GM19043 (cell line): ENCODE results near the gene CRYZ.
"Not testable (repeated sequence)": the region's sequence is repeated elsewhere in the genome, so short reads cannot be mapped to it uniquely, and the experiment has no call there.

ENCODE experiments used
- ATAC-seq: cut with Tn5 transposase; IDR thresholded peaks from one replicate; pipeline ENCODE4 v1.9.1; 2021; ENCODE audit warnings: low read depth; ENCODE audit not compliant: unreplicated experiment

CRYZ gene

GRCh38 chr1:74686928-74687327 lies 45.9 kb downstream of the CRYZ start:
- ATAC-seq: no peak

GRCh38 chr1:74684301-74684700 lies 48.5 kb downstream of the CRYZ start:
- no peak for ATAC-seq

DNA sequence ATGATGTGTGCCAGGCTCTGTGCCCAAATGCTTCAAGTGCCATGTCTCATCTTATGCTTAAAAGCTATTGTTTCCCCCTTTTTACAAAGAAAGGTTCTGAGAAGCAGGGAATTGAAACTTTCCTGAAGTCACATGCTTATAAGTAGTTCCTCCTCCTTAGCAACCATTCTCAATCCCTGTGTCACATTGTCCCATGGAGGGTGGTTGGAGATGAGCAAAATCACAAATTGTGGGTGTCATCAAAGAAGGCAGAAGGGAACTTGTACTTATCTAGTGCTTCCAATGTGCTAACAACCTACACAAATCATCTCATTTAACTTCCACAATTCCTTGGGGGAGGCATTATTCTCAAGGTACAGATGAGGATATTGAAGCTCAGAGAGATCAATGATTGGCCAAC lies 49.2 kb downstream of the CRYZ start:
- ATAC-seq: no peak

DNA sequence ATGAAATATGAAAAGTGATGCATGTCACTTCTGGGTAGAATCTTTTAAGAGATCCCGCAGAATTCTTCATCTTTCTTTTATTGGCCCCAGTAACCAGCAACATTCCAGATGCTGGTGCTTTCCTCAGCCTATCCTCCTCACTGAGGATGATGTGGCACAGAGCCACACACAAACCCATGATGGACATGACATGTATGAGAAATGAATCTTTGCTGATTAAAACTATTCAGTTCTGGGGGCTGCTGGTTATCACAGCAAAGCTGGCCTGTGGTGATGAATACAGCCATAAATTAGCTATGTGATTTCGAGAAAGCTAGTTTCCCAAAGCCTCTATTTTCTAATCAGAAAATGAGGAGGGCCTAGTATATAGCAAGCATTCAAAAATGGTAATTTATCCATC lies 51.0 kb downstream of the CRYZ start:
- no peak for ATAC-seq

- peak; percentile 78 for ATAC-seq
Measured at GRCh38 chr1:74681449-74681848, 51.4 kb downstream of the CRYZ start.

- peak; percentile 39 for ATAC-seq
Measured at GRCh38 chr1:74681001-74681400, 51.8 kb downstream of the CRYZ start.

DNA sequence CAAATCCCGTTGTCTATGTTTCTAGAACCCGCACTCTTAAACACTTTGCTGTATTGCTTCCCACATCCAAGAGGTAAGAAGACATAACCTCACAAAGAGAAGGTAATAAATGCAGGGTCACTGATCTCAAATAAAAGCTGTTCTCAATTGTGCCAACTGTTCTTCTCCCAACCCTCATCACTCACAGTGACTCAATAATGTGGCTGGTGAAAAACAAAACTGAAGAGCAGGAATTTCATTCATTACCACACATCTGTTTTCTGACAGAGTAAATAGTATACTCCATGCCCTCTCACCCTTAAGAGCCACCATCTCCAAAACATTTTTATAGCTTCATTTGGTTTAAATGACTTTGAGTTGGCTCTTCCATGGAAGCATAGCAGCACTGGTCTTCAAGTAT lies 53.0 kb downstream of the CRYZ start:
- no peak for ATAC-seq

DNA sequence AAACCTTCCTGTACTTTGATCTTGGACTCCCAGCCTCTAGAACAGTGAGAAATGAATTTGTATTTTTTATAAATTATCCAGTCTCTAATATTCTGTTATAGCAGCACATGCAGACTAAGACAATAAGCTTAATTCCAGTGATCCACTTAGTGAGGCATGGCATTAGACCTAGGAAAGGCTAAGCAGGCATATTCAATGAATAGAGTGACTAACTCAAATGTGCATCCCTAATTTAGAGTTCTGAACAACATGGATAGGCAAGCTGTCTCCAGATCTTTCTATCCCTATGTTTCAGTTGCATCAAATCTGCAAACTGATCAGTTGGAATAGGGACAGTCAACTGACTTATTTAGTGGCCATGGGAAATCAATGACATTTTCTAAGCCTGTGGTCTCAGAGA lies 54.9 kb downstream of the CRYZ start:
- no peak for ATAC-seq

GRCh38 chr1:74674278-74675048 lies 58.4 kb downstream of the CRYZ start:
- ATAC-seq: peak; percentile 12

DNA sequence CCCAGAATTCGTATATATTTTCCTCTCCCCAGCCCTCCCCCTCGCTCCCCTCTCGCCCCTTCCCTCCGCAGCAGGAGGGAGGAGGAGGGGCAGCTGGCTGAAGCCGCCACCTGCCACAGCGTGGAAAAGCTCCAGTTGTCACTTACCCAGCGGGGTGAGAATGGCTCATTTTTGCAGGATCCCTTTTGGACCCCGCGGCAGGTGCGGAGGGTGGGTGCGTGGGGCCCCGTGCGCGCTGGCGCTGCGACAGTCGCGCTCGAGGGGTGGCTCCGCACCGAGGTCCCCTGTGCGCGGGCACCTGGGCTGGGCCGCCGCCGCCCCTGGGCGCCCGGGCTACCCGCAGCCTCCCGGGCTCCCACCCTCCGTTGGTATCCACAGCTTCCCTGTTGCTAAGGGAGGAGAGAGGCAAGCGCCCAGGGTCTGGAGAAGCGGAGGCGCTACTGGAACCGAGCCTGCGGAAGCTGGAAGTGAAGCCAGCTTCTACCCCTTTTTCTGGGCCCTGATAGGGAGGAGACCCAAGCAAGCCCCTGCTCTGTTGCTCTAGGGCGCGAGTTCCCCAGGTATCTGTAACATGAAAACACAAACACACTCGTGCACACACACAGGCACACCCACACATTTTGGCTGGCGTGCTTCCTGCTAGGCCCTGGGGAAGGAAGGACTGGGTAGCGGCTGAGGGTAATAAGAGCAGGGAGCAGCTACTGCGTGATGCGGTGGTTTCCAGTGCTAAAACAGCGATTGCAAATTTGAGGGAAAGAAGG lies 59.3 kb downstream of the CRYZ start, which contains the start of gene ERICH3:
TSS of gene ERICH3 (minus strand) at position 442 of the 761 bp plus-strand sequence. CDS start at position 169, 273 bp downstream.
- ATAC-seq: peak; percentile 42

DNA sequence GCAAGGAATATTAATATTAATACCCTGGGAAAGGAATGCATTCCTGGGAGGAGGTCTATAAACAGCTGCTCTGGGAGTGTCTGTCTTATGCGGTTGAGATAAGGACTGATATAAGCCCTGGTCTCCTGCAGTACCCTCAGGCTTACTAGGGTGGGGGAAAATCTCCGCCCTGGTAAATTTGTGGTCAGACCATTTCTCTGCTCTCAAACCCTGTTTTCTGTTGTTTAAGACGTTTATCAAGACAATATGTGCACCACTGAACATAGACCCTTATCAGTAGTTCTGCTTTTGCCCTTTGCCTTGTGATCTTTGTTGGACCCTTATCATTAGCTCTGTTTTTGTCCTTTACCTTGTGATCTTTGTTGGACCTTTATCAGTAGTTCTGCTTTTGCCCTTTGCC lies 62.0 kb downstream of the CRYZ start:
- not testable (repeated sequence) for ATAC-seq
